ENCODE data around the gene CHST7.

- TF ChIP-seq CTCF (IDR thresholded peaks at IDR 0.05) (no peak), EZH2 (IDR thresholded peaks at IDR 0.05; ENCODE audit: borderline replicate concordance, insufficient read depth, low read depth, low read length, poor library complexity, severe bottlenecking) (no peak)
Measured at GRCh38 chrX:46561824-46562657, 11.5 kb upstream of the CHST7 start.
